Forelimb muscle (tissue), 1 donor: ENCODE data around the gene TFAP2D. TPM values are rescaled to one million over a fixed set of nuclear protein-coding genes. Genes with fewer than 3 reads are reported as not detected.

Source experiments
- DNase-seq: peaks from one replicate; pipeline ENCODE4 v3.0.0-alpha.2; 2013; ENCODE audit warnings: low read depth
- polyA plus RNA-seq: library from polyadenylated mRNA; unstranded; fragments of 120-200 nt; gene quantifications from one replicate; pipeline ENCODE4 v1.2.1, GENCODE V29; 2013; ENCODE audit not compliant: insufficient read length

The TFAP2D gene
- polyA plus RNA-seq, 1 donor = not detected

GRCh38 chr6:50818673-50819072 is 105.3 kb downstream of the TFAP2D start, which contains the start of gene TFAP2B:
Gene TFAP2B, plus strand, starts transcription at chr6:50818871. Its CDS starts 21 bp downstream, at chr6:50818892.
- DNase-seq = no peak

GRCh38 chr6:50819466-50819903 is 106.2 kb downstream of the TFAP2D start:
- no peak for DNase-seq

- DNase-seq = no peak
These were observed 106.9 kb downstream of the TFAP2D start for GRCh38 chr6:50819904-50820868.

GRCh38 chr6:50820869-50821264 is 107.5 kb downstream of the TFAP2D start:
- DNase-seq = no peak

- no peak for DNase-seq
These were observed 108.2 kb downstream of the TFAP2D start for GRCh38 chr6:50821441-50822077.

- DNase-seq = no peak
These were observed 108.8 kb downstream of the TFAP2D start for GRCh38 chr6:50822078-50822476.

Other genes with a start within 250 kb of the TFAP2D start
- 0.08 TPM for gene TFAP2B, start 105.3 kb downstream of the TFAP2D start, polyA plus RNA-seq